GM12878 (cell line): ENCODE measurements around the gene AP2A2.

Experiments
- BRCA1 ChIP-seq: IDR thresholded peaks from 2 replicates; pipeline ENCODE4 v1.6.1; 2011; ENCODE audit warnings: low read depth, low read length, improper control_type of control experiment
- CEBPB ChIP-seq, 2 experiments: fragments of 150-350 bp in 1 of 2; IDR thresholded peaks; 2 replicates each; pipeline ENCODE4 v1.6.1; 2012 to 2014; ENCODE audit warnings: low read depth in 2 of 2, low read length in 2 of 2, borderline replicate concordance in 1 of 2, inconsistent platforms in 1 of 2
- CREB1 ChIP-seq: IDR thresholded peaks from 2 replicates; pipeline ENCODE4 v1.6.1; 2012; ENCODE audit warnings: low read depth, mild to moderate bottlenecking, inconsistent platforms
- CTCF ChIP-seq, 3 experiments: IDR thresholded peaks in 2 of 3; conservative IDR thresholded peaks in 1 of 3; 2 replicates each; pipeline ENCODE4 v1.5.1; 2011; ENCODE audit warnings: low read depth in 3 of 3, low read length in 3 of 3, mild to moderate bottlenecking in 3 of 3, control low read depth in 2 of 3, moderate library complexity in 2 of 3, inconsistent platforms in 1 of 3, mixed read lengths in 1 of 3; ENCODE audit not compliant: control insufficient read depth in 2 of 3, insufficient read depth in 1 of 3; ENCODE audit errors: extremely low read depth in 1 of 3
- EZH2 ChIP-seq: IDR thresholded peaks from 2 replicates; pipeline ENCODE4 v1.6.1; 2012; ENCODE audit warnings: low read depth, mild to moderate bottlenecking, control low read depth, inconsistent platforms, low read length, borderline replicate concordance; ENCODE audit not compliant: control insufficient read depth
- FOXM1 ChIP-seq: IDR thresholded peaks from 2 replicates; pipeline ENCODE4 v1.6.1; 2012; ENCODE audit warnings: low read depth, mild to moderate bottlenecking, inconsistent platforms, low read length, moderate library complexity
- MAX ChIP-seq: IDR thresholded peaks from 2 replicates; pipeline ENCODE4 v1.6.1; 2012; ENCODE audit warnings: low read depth, low read length, improper control_type of control experiment
- NFIC ChIP-seq: IDR thresholded peaks from 2 replicates; pipeline ENCODE4 v1.6.1; 2012; ENCODE audit warnings: low read depth, mild to moderate bottlenecking, inconsistent platforms, low read length, moderate library complexity
- NRF1 ChIP-seq: conservative IDR thresholded peaks from 2 replicates; pipeline ENCODE4 v1.6.1; 2011; ENCODE audit warnings: mild to moderate bottlenecking, low read depth, low read length, improper control_type of control experiment
- POLR2A ChIP-seq: IDR thresholded peaks from 2 replicates; pipeline ENCODE4 v1.6.1; 2011; ENCODE audit warnings: low read depth, mild to moderate bottlenecking, low read length
- REST ChIP-seq: IDR thresholded peaks from 2 replicates; pipeline ENCODE4 v1.6.1; 2012; ENCODE audit warnings: mild to moderate bottlenecking, low read depth, low read length
- SMAD5 ChIP-seq: IDR thresholded peaks from 2 replicates; pipeline ENCODE4 v1.6.1; 2016; ENCODE audit warnings: antibody characterized with exemption, low read depth
- TCF12 ChIP-seq: IDR thresholded peaks from 2 replicates; pipeline ENCODE4 v1.6.1; 2011; ENCODE audit warnings: low read depth, mild to moderate bottlenecking, low read length
- ZNF24 ChIP-seq: fragments of 450-650 bp; IDR thresholded peaks from 2 replicates; pipeline ENCODE4 v1.6.1; 2017; ENCODE audit warnings: antibody characterized with exemption, mild to moderate bottlenecking

- TF ChIP-seq REST (no peak), CEBPB (IDR thresholded peaks at IDR 0.05; ENCODE audit: borderline replicate concordance in 1 of 2, low read depth in 2 of 2, low read length in 2 of 2) (no peak), POLR2A (no peak), SMAD5 (no peak), MAX (no peak), NFIC (no peak), CTCF (IDR thresholded peaks at IDR 0.05 in 2 of 3, conservative IDR thresholded peaks at IDR 0.05 in 1 of 3; ENCODE audit: control insufficient read depth in 2 of 3, extremely low read depth in 1 of 3, insufficient read depth in 1 of 3, low read depth in 3 of 3, low read length in 3 of 3) (no peak), CREB1 (no peak), ZNF24 (no peak), TCF12 (no peak), EZH2 (no peak), NRF1 (no peak), BRCA1 (no peak), FOXM1 (no peak)
Measured at GRCh38 chr11:1033016-1033798, 107.5 kb downstream of the AP2A2 start.
